ENCODE measurements around the gene CHSY1.

Gene CHSY1

DNA sequence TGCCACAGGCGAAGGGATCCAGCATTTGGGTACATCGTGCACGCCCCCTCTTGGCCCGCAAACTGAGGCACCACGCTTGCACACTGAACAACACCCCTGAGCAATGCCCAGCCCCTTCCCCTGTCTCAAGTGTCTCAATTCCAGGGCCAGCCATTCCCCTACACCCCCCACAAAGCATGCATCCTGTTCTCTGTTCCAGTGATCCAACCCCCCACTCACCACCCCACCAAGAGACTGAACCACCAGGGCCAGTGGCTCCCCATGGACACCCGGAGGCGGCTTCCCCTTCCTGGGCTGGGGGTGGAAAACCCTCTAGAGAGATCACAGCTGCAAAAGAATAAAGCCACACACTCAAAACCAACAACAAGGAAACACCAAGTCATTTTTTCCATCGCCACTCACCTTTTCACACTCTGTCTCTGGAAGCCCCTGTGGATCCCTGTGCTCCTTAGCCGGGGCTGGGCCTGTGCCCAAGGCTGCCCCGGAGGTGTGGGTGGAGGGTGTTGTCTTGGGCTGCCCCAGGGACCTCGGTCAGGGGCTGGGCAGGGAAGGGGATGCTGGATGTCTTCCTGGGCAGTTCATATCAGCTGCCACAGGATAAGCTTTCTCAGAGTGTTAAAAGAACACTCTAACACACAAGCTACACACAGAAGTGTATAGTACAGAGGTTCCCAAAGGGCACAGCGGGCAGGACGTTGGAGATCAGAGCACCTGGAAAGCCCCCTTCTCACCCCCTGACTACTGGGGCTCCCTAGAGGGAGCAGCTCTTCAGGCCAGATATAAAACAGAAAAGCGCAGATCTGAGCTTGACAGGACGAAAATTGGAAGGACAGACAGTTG lies 92.5 kb downstream of the CHSY1 start:
- no peaks in the 10 kb centered on the region for H3K36me3 ChIP-seq (replicated peaks in 1 of 2; ENCODE audit: control insufficient read depth in 2 of 2, insufficient read depth in 2 of 2, low read length in 2 of 2)
- H3K4me2 ChIP-seq (ENCODE audit: insufficient read depth, low read length, poor library complexity, severe bottlenecking), result no peak overlapping the region
- no peak overlapping the region for H2BK15ac ChIP-seq (ENCODE audit: low read length)
- H3K4me1 ChIP-seq (ENCODE audit: control insufficient read depth in 2 of 2, insufficient read depth in 1 of 2, low read depth in 1 of 2, low read length in 2 of 2), result peaks cover 0 to 5% of the 10 kb centered on the region in 2 donors
- H3K9ac ChIP-seq (ENCODE audit: low read depth, low read length, poor library complexity), result no peak overlapping the region
- peak overlapping the region; percentile 76 for H2AK5ac ChIP-seq (ENCODE audit: low read depth, low read length)
- peak overlapping the region; percentile 79 for H3K14ac ChIP-seq (ENCODE audit: low read length)
- H3K79me1 ChIP-seq (ENCODE audit: low read depth, low read length), result no peaks in the 10 kb centered on the region
- no peak overlapping the region for H3K27ac ChIP-seq (replicated peaks; ENCODE audit: low read length)
- H4K91ac ChIP-seq (ENCODE audit: low read depth, low read length, poor library complexity), result peak overlapping the region; percentile 64
- H2BK120ac ChIP-seq (ENCODE audit: low read depth, low read length), result no peak overlapping the region
- WGBS, 2 donors (ENCODE audit: extremely low coverage in 2 of 2, insufficient read length in 2 of 2, insufficient replicate concordance in 1 of 2), result no CpG with 5 or more reads among the region's 15 CpGs
- peaks cover 0 to 2% (median 0%) of the 10 kb centered on the region in 3 experiments for H3K27me3 ChIP-seq (ENCODE audit: control insufficient read depth in 3 of 3, insufficient read depth in 3 of 3, low read depth in 1 of 3, low read length in 3 of 3)
- H3K18ac ChIP-seq (ENCODE audit: low read length), result peak overlapping the region; percentile 67
- H2BK5ac ChIP-seq (ENCODE audit: low read length), result peak overlapping the region; percentile 35
- H2BK12ac ChIP-seq (ENCODE audit: low read length), result no peak overlapping the region
- H3K4me3 ChIP-seq (ENCODE audit: low read length in 2 of 2), result no peak overlapping the region
- H3K9me3 ChIP-seq (replicated peaks in 1 of 2; ENCODE audit: control insufficient read depth in 2 of 2, insufficient read depth in 1 of 2, low read depth in 1 of 2, low read length in 2 of 2), result no peaks in the 10 kb centered on the region
- DNase-seq (ENCODE audit: low spot score), result no peak
- H4K8ac ChIP-seq (ENCODE audit: low read depth, low read length), result no peak overlapping the region
- peak overlapping the region; percentile 23 for H2AFZ ChIP-seq (ENCODE audit: low read length)
- H3K4ac ChIP-seq (ENCODE audit: low read length), result no peak overlapping the region
- peak overlapping the region; percentile 36 for H3K23ac ChIP-seq (ENCODE audit: low read depth, low read length, poor library complexity)

DNA sequence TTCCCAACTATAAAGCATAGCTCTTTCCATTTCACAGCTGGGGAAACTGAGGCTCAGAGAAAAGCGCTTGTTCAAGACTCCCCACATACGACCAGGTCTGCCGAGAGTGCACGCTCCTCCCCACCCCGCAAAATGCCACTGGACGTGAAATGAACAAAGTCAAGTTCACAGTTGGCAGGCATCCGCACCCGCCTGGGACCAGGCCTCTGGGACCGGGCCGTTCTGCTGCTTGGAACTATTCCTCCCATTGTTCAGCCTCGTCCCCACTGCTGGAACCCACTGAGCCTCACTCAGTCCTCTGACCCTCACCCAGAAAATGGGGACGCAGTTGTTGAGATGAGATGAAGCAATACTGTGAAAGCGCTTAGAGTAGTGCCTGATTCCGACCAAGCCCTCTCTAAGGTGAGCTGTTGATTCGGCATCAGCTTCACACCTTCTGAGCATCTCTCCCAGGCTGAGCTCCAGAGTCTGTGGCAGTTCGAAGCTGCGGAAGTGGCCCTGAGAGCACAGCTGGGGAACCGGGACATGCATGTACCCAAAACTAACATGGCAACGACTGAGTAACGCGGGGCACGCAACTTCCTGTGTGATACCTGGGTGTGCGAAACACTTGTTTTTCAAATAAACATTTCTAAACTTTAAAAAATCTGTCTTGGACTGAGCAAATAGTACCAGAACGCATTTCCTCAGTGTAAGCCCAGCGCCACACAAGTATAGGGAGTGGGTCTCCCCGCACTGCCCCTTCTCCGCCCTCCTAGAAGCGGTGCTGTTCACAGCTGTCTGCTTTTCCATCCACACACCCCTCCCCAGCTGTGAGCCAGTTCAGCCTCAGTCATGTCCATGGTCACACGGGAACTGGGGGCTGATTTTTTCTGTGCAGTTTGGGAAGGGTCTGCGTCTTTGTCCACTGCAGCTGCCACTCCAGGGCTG lies 93.4 kb downstream of the CHSY1 start:
- no peak for DNase-seq (ENCODE audit: low spot score)
- H3K27me3 ChIP-seq (ENCODE audit: control insufficient read depth in 3 of 3, insufficient read depth in 3 of 3, low read depth in 1 of 3, low read length in 3 of 3), result peaks cover 0 to 2% (median 0%) of the 10 kb centered on the region in 3 experiments
- H3K9ac ChIP-seq (ENCODE audit: low read depth, low read length, poor library complexity), result no peak overlapping the region
- H3K27ac ChIP-seq (replicated peaks; ENCODE audit: low read length), result no peak overlapping the region
- H3K4me2 ChIP-seq (ENCODE audit: insufficient read depth, low read length, poor library complexity, severe bottlenecking), result no peak overlapping the region
- H3K4me3 ChIP-seq (ENCODE audit: low read length in 2 of 2), result no peak overlapping the region
- no peak overlapping the region for H3K4ac ChIP-seq (ENCODE audit: low read length)
- peak overlapping the region; percentile 35 for H2BK5ac ChIP-seq (ENCODE audit: low read length)
- H3K14ac ChIP-seq (ENCODE audit: low read length), result no peak overlapping the region
- H4K8ac ChIP-seq (ENCODE audit: low read depth, low read length), result no peak overlapping the region
- no peak overlapping the region for H2BK15ac ChIP-seq (ENCODE audit: low read length)
- no peak overlapping the region for H2BK120ac ChIP-seq (ENCODE audit: low read depth, low read length)
- peak overlapping the region; percentile 76 for H2AK5ac ChIP-seq (ENCODE audit: low read depth, low read length)
- H2AFZ ChIP-seq (ENCODE audit: low read length), result peak overlapping the region; percentile 23
- peaks cover 2% of the 10 kb centered on the region for H3K79me1 ChIP-seq (ENCODE audit: low read depth, low read length)
- WGBS, 2 donors (ENCODE audit: extremely low coverage in 2 of 2, insufficient read length in 2 of 2, insufficient replicate concordance in 1 of 2), result no CpG with 5 or more reads among the region's 30 CpGs
- H3K23ac ChIP-seq (ENCODE audit: low read depth, low read length, poor library complexity), result peak overlapping the region; percentile 36
- H3K4me1 ChIP-seq (ENCODE audit: control insufficient read depth in 2 of 2, insufficient read depth in 1 of 2, low read depth in 1 of 2, low read length in 2 of 2), result peaks cover 0 to 5% of the 10 kb centered on the region in 2 donors
- no peaks in the 10 kb centered on the region for H3K36me3 ChIP-seq (replicated peaks in 1 of 2; ENCODE audit: control insufficient read depth in 2 of 2, insufficient read depth in 2 of 2, low read length in 2 of 2)
- peak overlapping the region; percentile 67 for H3K18ac ChIP-seq (ENCODE audit: low read length)
- H3K9me3 ChIP-seq (replicated peaks in 1 of 2; ENCODE audit: control insufficient read depth in 2 of 2, insufficient read depth in 1 of 2, low read depth in 1 of 2, low read length in 2 of 2), result peaks cover 0 to 2% of the 10 kb centered on the region in 2 donors
- H4K91ac ChIP-seq (ENCODE audit: low read depth, low read length, poor library complexity), result peak overlapping the region; percentile 64
- no peak overlapping the region for H2BK12ac ChIP-seq (ENCODE audit: low read length)

DNA sequence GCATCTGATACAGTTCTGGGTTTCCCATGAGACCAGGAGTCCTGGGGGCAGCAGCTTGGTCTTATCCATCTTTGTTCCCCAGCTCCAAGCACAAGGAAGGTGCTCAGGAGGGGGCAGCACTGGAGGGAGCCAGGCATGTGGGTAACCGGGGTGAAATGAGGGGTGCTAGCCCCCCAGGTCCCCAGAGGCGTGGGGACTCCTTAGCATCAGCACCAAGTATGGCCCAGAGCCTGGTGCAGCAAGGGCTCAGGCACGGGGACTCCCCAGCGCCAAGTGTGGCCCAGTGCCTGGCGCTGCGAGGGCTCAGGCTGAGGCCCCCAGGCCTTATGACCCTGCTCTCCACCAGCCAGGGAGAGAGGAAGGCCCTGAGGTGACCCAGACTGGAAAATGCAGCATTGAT lies 94.1 kb downstream of the CHSY1 start:
- Histone ChIP-seq H3K27ac (replicated peaks; ENCODE audit: low read length) (no peak overlapping the region), H4K91ac (ENCODE audit: low read depth, low read length, poor library complexity) (no peak overlapping the region), H3K4ac (ENCODE audit: low read length) (peak overlapping the region; percentile 42), H2AK5ac (ENCODE audit: low read depth, low read length) (no peak overlapping the region), H3K79me1 (ENCODE audit: low read depth, low read length) (peaks cover 2% of the 10 kb centered on the region), H3K36me3 (replicated peaks in 1 of 2; ENCODE audit: control insufficient read depth in 2 of 2, insufficient read depth in 2 of 2, low read length in 2 of 2) (no peaks in the 10 kb centered on the region), H2BK120ac (ENCODE audit: low read depth, low read length) (no peak overlapping the region), H3K9ac (ENCODE audit: low read depth, low read length, poor library complexity) (no peak overlapping the region), H3K27me3 (ENCODE audit: control insufficient read depth in 3 of 3, insufficient read depth in 3 of 3, low read depth in 1 of 3, low read length in 3 of 3) (peaks cover 0 to 2% (median 0%) of the 10 kb centered on the region in 3 experiments), H2BK15ac (ENCODE audit: low read length) (no peak overlapping the region), H2AFZ (ENCODE audit: low read length) (no peak overlapping the region), H3K23ac (ENCODE audit: low read depth, low read length, poor library complexity) (no peak overlapping the region), H3K18ac (ENCODE audit: low read length) (peak overlapping the region; percentile 42), H3K4me2 (ENCODE audit: insufficient read depth, low read length, poor library complexity, severe bottlenecking) (no peak overlapping the region), H3K9me3 (replicated peaks in 1 of 2; ENCODE audit: control insufficient read depth in 2 of 2, insufficient read depth in 1 of 2, low read depth in 1 of 2, low read length in 2 of 2) (peaks cover 0 to 3% of the 10 kb centered on the region in 2 donors), H2BK12ac (ENCODE audit: low read length) (no peak overlapping the region), H3K4me1 (ENCODE audit: control insufficient read depth in 2 of 2, insufficient read depth in 1 of 2, low read depth in 1 of 2, low read length in 2 of 2) (peaks cover 0 to 5% of the 10 kb centered on the region in 2 donors), H3K4me3 (ENCODE audit: low read length in 2 of 2) (no peak overlapping the region), H4K8ac (ENCODE audit: low read depth, low read length) (no peak overlapping the region), H2BK5ac (ENCODE audit: low read length) (no peak overlapping the region), H3K14ac (ENCODE audit: low read length) (no peak overlapping the region)
- no peak for DNase-seq (ENCODE audit: low spot score)
- no CpG with 5 or more reads among the region's 6 CpGs for WGBS, 2 donors (ENCODE audit: extremely low coverage in 2 of 2, insufficient read length in 2 of 2, insufficient replicate concordance in 1 of 2)
